Measurements from ENCODE around the gene INPP4A. TPM values are rescaled to one million over a fixed set of nuclear protein-coding genes. Genes with fewer than 3 reads are reported as not detected.

Gene INPP4A
- polyA plus RNA-seq, 1 donor (not counting 4 experiments of a cell fraction or from before 2014, with no cell fraction given) = 10.7 TPM

- no peak overlapping the region for H2AFZ ChIP-seq (ENCODE audit: control insufficient read depth, low read length)
- dilution Hi-C loops (cut with MboI; ENCODE audit: extremely low pct_ligation_motif_present, low sequenced_read_pairs) = no loop called here
Observed at GRCh38 chr2:98522854-98523253, 78.2 kb downstream of the INPP4A start.

GRCh38 chr2:98524168-98524567 lies 79.5 kb downstream of the INPP4A start:
- FAIRE-seq (peak; percentile 55), DNase-seq (ENCODE audit: low read depth, low spot score) (no peak)
- Histone ChIP-seq H3K4me1 (ENCODE audit: control insufficient read depth, extremely low read depth, insufficient read depth, low read length) (no peaks in the 10 kb centered on the region), H3K27me3 (ENCODE audit: control insufficient read depth, extremely low read depth, insufficient read depth, low read length) (no peaks in the 10 kb centered on the region), H3K9me1 (ENCODE audit: control insufficient read depth, extremely low read depth, insufficient read depth, low read length) (no peaks in the 10 kb centered on the region), H3K27ac (ENCODE audit: control insufficient read depth, insufficient read depth, low read length) (no peak overlapping the region), H3K36me3 (ENCODE audit: control insufficient read depth in 2 of 2, extremely low read depth in 1 of 2, insufficient read depth in 2 of 2, low read length in 2 of 2) (peaks cover 0 to 6% of the 10 kb centered on the region in 2 experiments), H2AFZ (ENCODE audit: control insufficient read depth, low read length) (no peak overlapping the region), H3K4me2 (ENCODE audit: control insufficient read depth, extremely low read depth, insufficient read depth, low read depth, low read length) (no peak overlapping the region), H3K9me3 (ENCODE audit: control insufficient read depth, low read depth, low read length) (no peaks in the 10 kb centered on the region), H4K20me1 (ENCODE audit: control insufficient read depth, extremely low read depth, insufficient read depth, low read length) (no peaks in the 10 kb centered on the region), H3K4me3 (ENCODE audit: control insufficient read depth in 2 of 3, extremely low read depth in 1 of 3, insufficient read depth in 2 of 3, low read depth in 1 of 3, low read length in 3 of 3) (no peak overlapping the region), H3K79me2 (ENCODE audit: control insufficient read depth, insufficient read depth, low read length) (no peaks in the 10 kb centered on the region), H3K9ac (ENCODE audit: control insufficient read depth, extremely low read depth, insufficient read depth, low read length) (no peak overlapping the region)
- dilution Hi-C loops (cut with MboI; ENCODE audit: extremely low pct_ligation_motif_present, low sequenced_read_pairs) = no loop called here
- TF ChIP-seq CTCF (optimal IDR thresholded peaks at IDR 0.05 in 1 of 3, IDR thresholded peaks at IDR 0.05 in 1 of 3, conservative IDR thresholded peaks at IDR 0.05 in 1 of 3; ENCODE audit: extremely low read depth in 1 of 3, insufficient read depth in 2 of 3, low read length in 3 of 3) (no peak), EZH2 (IDR thresholded peaks at IDR 0.05; ENCODE audit: low read length) (no peak)

More at GRCh38 chr2:98522854-98523253, 78.2 kb downstream of the INPP4A start:
- Histone ChIP-seq H3K9ac (ENCODE audit: control insufficient read depth, extremely low read depth, insufficient read depth, low read length) (no peak overlapping the region), H3K79me2 (ENCODE audit: control insufficient read depth, insufficient read depth, low read length) (no peaks in the 10 kb centered on the region), H3K4me1 (ENCODE audit: control insufficient read depth, extremely low read depth, insufficient read depth, low read length) (no peaks in the 10 kb centered on the region), H3K36me3 (ENCODE audit: control insufficient read depth in 2 of 2, extremely low read depth in 1 of 2, insufficient read depth in 2 of 2, low read length in 2 of 2) (peaks cover 0 to 6% of the 10 kb centered on the region in 2 experiments), H3K4me2 (ENCODE audit: control insufficient read depth, extremely low read depth, insufficient read depth, low read depth, low read length) (no peak overlapping the region), H3K27ac (ENCODE audit: control insufficient read depth, insufficient read depth, low read length) (no peak overlapping the region), H3K27me3 (ENCODE audit: control insufficient read depth, extremely low read depth, insufficient read depth, low read length) (no peaks in the 10 kb centered on the region), H3K9me1 (ENCODE audit: control insufficient read depth, extremely low read depth, insufficient read depth, low read length) (no peaks in the 10 kb centered on the region), H3K4me3 (ENCODE audit: control insufficient read depth in 2 of 3, extremely low read depth in 1 of 3, insufficient read depth in 2 of 3, low read depth in 1 of 3, low read length in 3 of 3) (no peak overlapping the region), H4K20me1 (ENCODE audit: control insufficient read depth, extremely low read depth, insufficient read depth, low read length) (no peaks in the 10 kb centered on the region), H3K9me3 (ENCODE audit: control insufficient read depth, low read depth, low read length) (no peaks in the 10 kb centered on the region)
- DNase-seq (ENCODE audit: low read depth, low spot score) (no peak), FAIRE-seq (no peak)
- no peak for TF ChIP-seq CTCF (optimal IDR thresholded peaks at IDR 0.05 in 1 of 3, IDR thresholded peaks at IDR 0.05 in 1 of 3, conservative IDR thresholded peaks at IDR 0.05 in 1 of 3; ENCODE audit: extremely low read depth in 1 of 3, insufficient read depth in 2 of 3, low read length in 3 of 3)
- no peak for TF ChIP-seq EZH2 (IDR thresholded peaks at IDR 0.05; ENCODE audit: low read length)
